H1 (cell line): ENCODE data around the gene ACTN2.

Source experiments
- BRCA1 ChIP-seq: IDR thresholded peaks from 2 replicates; pipeline ENCODE4 v1.6.1; 2012; ENCODE audit warnings: low read depth, low read length, improper control_type of control experiment
- CTCF ChIP-seq, 3 experiments: IDR thresholded peaks; 1 replicate in 2 of 3; 2 replicates in 1 of 3; pipeline versions ENCODE4 v1.5.1 to v1.6.1; 2011; ENCODE audit warnings: low read length in 3 of 3, mild to moderate bottlenecking in 3 of 3, inconsistent platforms in 2 of 3, low read depth in 1 of 3, moderate library complexity in 1 of 3; ENCODE audit not compliant: insufficient read depth in 1 of 3; ENCODE audit errors: control extremely low read depth in 1 of 3
- MAFK ChIP-seq: IDR thresholded peaks from 2 replicates; pipeline ENCODE4 v1.6.1; 2012; ENCODE audit warnings: low read depth, mild to moderate bottlenecking, improper control_type of control experiment, low read length
- RAD21 ChIP-seq, 2 experiments: IDR thresholded peaks in 1 of 2; conservative IDR thresholded peaks in 1 of 2; 2 replicates each; pipeline ENCODE4 v1.6.1; 2011; ENCODE audit warnings: low read depth in 2 of 2, low read length in 2 of 2, improper control_type of control experiment in 1 of 2, inconsistent platforms in 1 of 2, mild to moderate bottlenecking in 1 of 2, moderate library complexity in 1 of 2
- SAP30 ChIP-seq: fragments of 300-600 bp; sonication (generic); IDR thresholded peaks from 2 replicates; pipeline ENCODE4 v1.7.1; 2012; ENCODE audit warnings: low read length, moderate library complexity, mild to moderate bottlenecking, inconsistent platforms; ENCODE audit not compliant: insufficient read depth, insufficient replicate concordance

- TF ChIP-seq CTCF (IDR thresholded peaks at IDR 0.05; ENCODE audit: control extremely low read depth in 1 of 3, insufficient read depth in 1 of 3, low read depth in 1 of 3, low read length in 3 of 3) (no peak), BRCA1 (no peak), RAD21 (IDR thresholded peaks at IDR 0.05 in 1 of 2, conservative IDR thresholded peaks at IDR 0.05 in 1 of 2; ENCODE audit: low read depth in 2 of 2, low read length in 2 of 2) (no peak), SAP30 (no peak), MAFK (no peak)
Observed at GRCh38 chr1:236760480-236760879, 74.2 kb downstream of the ACTN2 start.
